ENCODE measurements around the gene FNDC5. TPM values are rescaled to one million over a fixed set of nuclear protein-coding genes. Genes with fewer than 3 reads are reported as not detected.

Gene FNDC5
- total and polyA plus RNA-seq, 2 of the 13 experiments (the other 11 are each of a cell fraction or from before 2014, with no cell fraction given), result 1.4 to 3.1 TPM

- Histone ChIP-seq H3K9ac (ENCODE audit: insufficient read depth, low read depth, low read length) (no peak overlapping the region), H3K79me2 (ENCODE audit: insufficient read depth, low read length) (no peaks in the 10 kb centered on the region), H3K9me3 (ENCODE audit: low read length) (no peaks in the 10 kb centered on the region), H3K27ac (ENCODE audit: extremely low read length, insufficient read depth, low read length) (no peak overlapping the region), H4K20me1 (ENCODE audit: insufficient read depth, low read length) (no peaks in the 10 kb centered on the region), H3K36me3 (replicated peaks in 1 of 2; ENCODE audit: control insufficient read depth in 1 of 2, insufficient read depth in 2 of 2, low read length in 2 of 2) (no peaks in the 10 kb centered on the region), H3K4me2 (ENCODE audit: low read depth, low read length) (no peak overlapping the region), H3K27me3 (ENCODE audit: control insufficient read depth in 1 of 2, insufficient read depth in 2 of 2, low read length in 2 of 2) (peaks cover 4 to 34% of the 10 kb centered on the region in 2 experiments), H3K4me3 (replicated peaks in 1 of 3; ENCODE audit: insufficient read depth in 1 of 3, low read depth in 2 of 3, low read length in 3 of 3) (no peak overlapping the region), H3K4me1 (ENCODE audit: insufficient read depth, low read length) (0 out of 2 replicates have a peak, but pooled peaks cover 7% of the 10 kb centered on the region), H2AFZ (ENCODE audit: low read length) (no peak overlapping the region)
- intact Hi-C loops (cut with micrococcal nuclease; ENCODE audit: unreplicated experiment), result no loop called here
- FAIRE-seq (no peak), DNase-seq (ENCODE audit: low spot score) (no peak), ATAC-seq (no peak)
- WGBS (ENCODE audit: low lambda C conversion rate), result 53% methylated on average over 3 of the region's 3 CpGs
- in situ Hi-C loops (cut with HindIII; ENCODE audit: extremely low pct_ligation_motif_present, low pct_unique_long_range_greater_than_20kb), result no loop called here
- POLR2A ChIA-PET, result no interaction called here
- CTCF ChIA-PET (ENCODE audit: low intra/inter-chr PET ratio, low total read pairs), result no interaction called here
- no TSS peak for BruUV-seq (replicated peaks)
- TF ChIP-seq ZBTB40 (IDR thresholded peaks at IDR 0.05) (no peak), ZBTB40 (CRISPR knock-in tag; IDR thresholded peaks at IDR 0.05) (no peak), GFI1 (CRISPR knock-in tag; IDR thresholded peaks at IDR 0.05; ENCODE audit: borderline replicate concordance) (no peak), ZNF337 (CRISPR knock-in tag; IDR thresholded peaks at IDR 0.05; ENCODE audit: borderline replicate concordance, low read depth) (no peak), SETDB1 (CRISPR knock-in tag; IDR thresholded peaks at IDR 0.05; ENCODE audit: borderline replicate concordance) (no peak), ZSCAN25 (CRISPR knock-in tag; IDR thresholded peaks at IDR 0.05) (no peak), HOXA3 (CRISPR knock-in tag; IDR thresholded peaks at IDR 0.05) (no peak), ZSCAN12 (CRISPR knock-in tag; IDR thresholded peaks at IDR 0.05) (no peak), ZSCAN20 (CRISPR knock-in tag; IDR thresholded peaks at IDR 0.05; ENCODE audit: borderline replicate concordance) (no peak), IKZF5 (CRISPR knock-in tag; IDR thresholded peaks at IDR 0.05) (no peak), NR2F6 (IDR thresholded peaks at IDR 0.05) (no peak), NR2F6 (CRISPR knock-in tag; IDR thresholded peaks at IDR 0.05) (no peak), SYNCRIP (IDR thresholded peaks at IDR 0.05; ENCODE audit: insufficient read depth, low read depth, low read length) (no peak), ZNF749 (CRISPR knock-in tag; IDR thresholded peaks at IDR 0.05; ENCODE audit: borderline replicate concordance) (no peak)
Observed at GRCh38 chr1:32903991-32904785, 33.5 kb upstream of the FNDC5 start.
